Loucy (cell line): ENCODE results near the gene DNAH7.
A peak's percentile ranks its signal among the peaks of the same experiment; 100 is the strongest.

ENCODE experiments used
- H2AFZ ChIP-seq: fragments of 200-600 bp; sonication (generic); 2 replicates; pipeline ENCODE4 v1.6.0; 2016; ENCODE audit warnings: antibody characterized with exemption, mild to moderate bottlenecking, low read length, moderate library complexity
- H3F3A ChIP-seq: fragments of 200-600 bp; 2 replicates; pipeline ENCODE4 v1.6.0; 2016; ENCODE audit warnings: antibody characterized with exemption, low read depth, mild to moderate bottlenecking
- H3K27me3 ChIP-seq: fragments of 200-600 bp; sonication (generic); 2 replicates; pipeline ENCODE4 v1.6.1; 2014; ENCODE audit warnings: low read length, mild to moderate bottlenecking; ENCODE audit not compliant: insufficient read depth, poor library complexity, severe bottlenecking
- H3K36me3 ChIP-seq: fragments of 200-600 bp; sonication (generic); 2 replicates; pipeline ENCODE4 v1.6.1; 2016; ENCODE audit warnings: low read length; ENCODE audit not compliant: insufficient read depth
- H3K4me1 ChIP-seq: fragments of 200-600 bp; sonication (generic); 2 replicates; pipeline ENCODE4 v1.5.1; 2014; ENCODE audit warnings: low read length, mild to moderate bottlenecking; ENCODE audit not compliant: insufficient read depth, poor library complexity, severe bottlenecking
- H3K4me2 ChIP-seq: fragments of 200-600 bp; sonication (generic); 2 replicates; pipeline ENCODE4 v1.6.0; 2014; ENCODE audit warnings: antibody characterized with exemption, low read length, low read depth, mild to moderate bottlenecking; ENCODE audit not compliant: poor library complexity, severe bottlenecking
- H3K4me3 ChIP-seq: fragments of 200-600 bp; sonication (generic); 2 replicates; pipeline ENCODE4 v1.5.1; 2014; ENCODE audit warnings: low read length, mild to moderate bottlenecking, mixed read lengths; ENCODE audit not compliant: poor library complexity, severe bottlenecking
- H3K79me2 ChIP-seq: fragments of 200-600 bp; sonication (generic); 2 replicates; pipeline ENCODE4 v1.6.1; 2014; ENCODE audit warnings: low read length; ENCODE audit not compliant: insufficient read depth
- H3K9ac ChIP-seq: fragments of 200-600 bp; sonication (generic); 2 replicates; pipeline ENCODE4 v1.6.0; 2014; ENCODE audit warnings: mild to moderate bottlenecking, low read depth, low read length, moderate library complexity; ENCODE audit not compliant: poor library complexity, severe bottlenecking
- H3K9me2 ChIP-seq: fragments of 200-600 bp; sonication (generic); replicated peaks from 2 replicates; pipeline ENCODE4 v1.6.1; 2016; ENCODE audit warnings: low read depth, low read length, mixed read lengths
- H3K9me3 ChIP-seq: fragments of 200-600 bp; sonication (generic); 2 replicates; pipeline ENCODE4 v1.6.1; 2014; ENCODE audit warnings: mild to moderate bottlenecking, antibody characterized with exemption, low read length, low read depth; ENCODE audit not compliant: insufficient read depth
- H4K20me1 ChIP-seq: fragments of 200-600 bp; sonication (generic); 2 replicates; pipeline ENCODE4 v1.6.0; 2014; ENCODE audit warnings: antibody characterized with exemption, low read length, mild to moderate bottlenecking; ENCODE audit not compliant: insufficient read depth, poor library complexity, severe bottlenecking
- EZH2phosphoT487 ChIP-seq: fragments of 200-600 bp; IDR thresholded peaks from 2 replicates; pipeline ENCODE4 v1.6.1; 2018; ENCODE audit warnings: antibody characterized with exemption, mild to moderate bottlenecking, moderate library complexity, borderline replicate concordance
- TF ChIP-seq, protein P1 (sequence below): fragments of 200-600 bp; sonication (generic); conservative IDR thresholded peaks from 2 replicates; pipeline ENCODE4 v1.5.1; 2014; ENCODE audit warnings: mild to moderate bottlenecking, antibody characterized with exemption, low read length

DNAH7 gene

DNA sequence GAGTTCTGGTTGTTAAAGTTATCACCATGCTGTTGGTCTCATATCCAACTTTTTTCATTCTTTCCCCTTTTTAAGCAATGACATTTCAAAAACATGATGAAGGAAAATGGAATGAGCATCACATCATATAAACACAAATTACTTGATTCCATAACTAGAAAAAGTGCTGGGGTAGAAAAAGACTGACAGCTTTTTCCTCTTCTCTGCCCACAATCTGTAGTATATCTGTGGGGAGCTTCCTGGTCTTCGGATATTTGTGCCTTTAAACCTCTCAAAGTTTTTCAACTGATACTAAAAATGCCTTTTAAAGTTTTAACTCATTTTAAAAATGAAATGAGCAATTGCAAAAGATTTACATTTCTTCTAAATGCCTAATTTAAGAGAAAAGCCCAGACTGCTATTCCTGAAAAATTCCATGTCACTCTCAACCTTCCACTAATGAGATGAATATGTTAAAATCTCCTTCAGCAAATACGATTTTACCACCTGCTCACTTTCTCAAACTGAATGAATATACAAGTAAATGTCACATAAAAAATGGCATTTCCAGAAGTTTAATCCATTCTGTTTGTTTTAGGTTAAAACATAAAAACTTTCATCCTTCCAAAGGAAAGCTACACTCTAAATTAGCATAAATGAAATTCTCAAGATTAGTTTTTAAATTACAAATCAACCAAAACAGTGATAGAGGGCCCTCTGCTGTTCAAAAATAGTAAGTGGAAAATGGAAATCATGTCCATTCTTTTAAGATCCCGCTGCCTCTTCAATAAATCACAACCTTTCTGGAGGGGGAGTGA is 2.1 kb downstream of the DNAH7 start:
- Histone ChIP-seq H3K4me1 (peaks cover 5% of the 10 kb centered on the region), H3K9ac (no peak overlapping the region), H3K4me3 (no peak overlapping the region), H3K4me2 (no peak overlapping the region), H3K9me2 (no peaks in the 10 kb centered on the region), H2AFZ (no peak overlapping the region), H4K20me1 (no peaks in the 10 kb centered on the region), H3F3A (no peaks in the 10 kb centered on the region), H3K27me3 (no peaks in the 10 kb centered on the region), H3K9me3 (no peaks in the 10 kb centered on the region), H3K79me2 (no peaks in the 10 kb centered on the region), H3K36me3 (no peaks in the 10 kb centered on the region)
- no peak for TF ChIP-seq EZH2phosphoT487
- TF ChIP-seq, protein P1, sequence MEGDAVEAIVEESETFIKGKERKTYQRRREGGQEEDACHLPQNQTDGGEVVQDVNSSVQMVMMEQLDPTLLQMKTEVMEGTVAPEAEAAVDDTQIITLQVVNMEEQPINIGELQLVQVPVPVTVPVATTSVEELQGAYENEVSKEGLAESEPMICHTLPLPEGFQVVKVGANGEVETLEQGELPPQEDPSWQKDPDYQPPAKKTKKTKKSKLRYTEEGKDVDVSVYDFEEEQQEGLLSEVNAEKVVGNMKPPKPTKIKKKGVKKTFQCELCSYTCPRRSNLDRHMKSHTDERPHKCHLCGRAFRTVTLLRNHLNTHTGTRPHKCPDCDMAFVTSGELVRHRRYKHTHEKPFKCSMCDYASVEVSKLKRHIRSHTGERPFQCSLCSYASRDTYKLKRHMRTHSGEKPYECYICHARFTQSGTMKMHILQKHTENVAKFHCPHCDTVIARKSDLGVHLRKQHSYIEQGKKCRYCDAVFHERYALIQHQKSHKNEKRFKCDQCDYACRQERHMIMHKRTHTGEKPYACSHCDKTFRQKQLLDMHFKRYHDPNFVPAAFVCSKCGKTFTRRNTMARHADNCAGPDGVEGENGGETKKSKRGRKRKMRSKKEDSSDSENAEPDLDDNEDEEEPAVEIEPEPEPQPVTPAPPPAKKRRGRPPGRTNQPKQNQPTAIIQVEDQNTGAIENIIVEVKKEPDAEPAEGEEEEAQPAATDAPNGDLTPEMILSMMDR = peak; percentile 87

DNA sequence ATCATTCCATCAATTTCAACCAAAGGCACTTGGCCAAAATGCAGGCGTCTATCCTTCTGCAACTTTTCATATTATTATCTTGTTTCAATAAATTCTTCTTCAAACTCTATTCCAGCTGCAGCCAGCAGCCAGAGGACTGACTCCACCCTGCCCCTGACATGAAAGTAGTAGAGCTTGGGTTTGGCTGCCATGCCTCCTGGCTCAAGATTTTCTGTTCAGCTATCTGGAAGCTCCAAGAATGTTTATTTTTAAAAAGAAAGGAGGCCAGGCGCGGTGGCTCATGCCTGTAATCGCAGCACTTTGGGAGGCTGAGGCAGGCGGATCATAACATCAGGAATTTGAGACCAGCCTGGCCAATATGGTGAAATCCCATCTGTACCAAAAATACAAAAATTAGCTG is 4.9 kb downstream of the DNAH7 start:
- H2AFZ ChIP-seq = no peak overlapping the region
- no peak overlapping the region for H3K4me3 ChIP-seq
- no peaks in the 10 kb centered on the region for H4K20me1 ChIP-seq
- H3F3A ChIP-seq = no peaks in the 10 kb centered on the region
- TF ChIP-seq, protein P1 = no peak
- TF ChIP-seq EZH2phosphoT487 = no peak
- no peaks in the 10 kb centered on the region for H3K9me3 ChIP-seq
- no peaks in the 10 kb centered on the region for H3K36me3 ChIP-seq
- H3K9me2 ChIP-seq = no peaks in the 10 kb centered on the region
- no peaks in the 10 kb centered on the region for H3K27me3 ChIP-seq
- H3K4me2 ChIP-seq = no peak overlapping the region
- H3K79me2 ChIP-seq = no peaks in the 10 kb centered on the region
- H3K4me1 ChIP-seq = peaks cover 5% of the 10 kb centered on the region
- H3K9ac ChIP-seq = no peak overlapping the region

DNA sequence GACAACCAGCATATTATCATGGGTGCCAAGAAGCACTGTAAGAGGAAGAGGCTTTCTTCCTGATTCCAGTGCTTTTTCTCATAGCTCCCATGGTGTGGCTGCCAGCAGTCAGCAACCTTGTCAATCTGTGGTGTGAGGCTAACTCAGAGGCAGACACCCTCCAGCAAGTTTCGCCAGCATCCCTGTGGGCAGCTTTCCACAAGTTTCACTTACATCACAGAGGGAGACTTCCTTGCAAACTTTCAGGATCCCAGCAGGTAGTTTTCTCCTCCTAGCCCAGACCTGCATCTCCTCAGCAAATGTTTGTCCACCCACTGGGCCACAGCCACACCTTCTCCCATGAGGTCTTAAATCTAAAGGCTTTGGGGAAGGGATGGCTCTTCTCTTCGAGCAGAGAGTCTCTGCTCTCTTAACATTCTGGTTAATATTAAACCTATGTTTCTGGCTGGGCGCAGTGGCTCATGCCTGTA is 9.1 kb downstream of the DNAH7 start:
- Histone ChIP-seq H3F3A (no peaks in the 10 kb centered on the region), H3K4me1 (no peaks in the 10 kb centered on the region), H3K27me3 (no peaks in the 10 kb centered on the region), H3K9me2 (no peaks in the 10 kb centered on the region), H3K79me2 (no peaks in the 10 kb centered on the region), H2AFZ (peak overlapping the region; percentile 57; the same call in 1 of the 2 replicates), H4K20me1 (no peaks in the 10 kb centered on the region), H3K4me2 (no peak overlapping the region), H3K9ac (no peak overlapping the region), H3K4me3 (no peak overlapping the region), H3K36me3 (no peaks in the 10 kb centered on the region), H3K9me3 (no peaks in the 10 kb centered on the region)
- TF ChIP-seq EZH2phosphoT487 = no peak
- TF ChIP-seq, protein P1 = no peak
